IMR-90 (cell line): ENCODE results near the gene TALDO1. TPM values are rescaled to one million over a fixed set of nuclear protein-coding genes. Genes with fewer than 3 reads are reported as not detected.

Experiments
- ATAC-seq: fragments of 200-7000 bp; cut with Tn5 transposase; 2 replicates; pipeline ENCODE4 v1.9.1; 2020; ENCODE audit warnings: low read depth, mild to moderate bottlenecking, moderate library complexity
- BruUV-seq: library from RNA; stranded (reverse); fragments of 400-500 nt; replicated peaks from 2 replicates; lab custom pipeline; 2021; lab: Mats Ljungman, UMichigan
- CTCF ChIA-PET: fragments of 300-600 bp; formaldehyde crosslinking; extraction: SDS; loops from one replicate; lab custom pipeline; 2021; ENCODE audit warnings: antibody characterized with exemption; lab: Yijun Ruan, JAX
- POLR2A ChIA-PET: fragments of 300-600 bp; sonication (Branson Sonifier 250); formaldehyde crosslinking; loops from one replicate; lab custom pipeline; 2022; ENCODE audit warnings: antibody characterized with exemption; ENCODE audit not compliant: unreplicated experiment; lab: Charles Lee
- DNase-seq: peaks from one replicate; pipeline ENCODE4 v3.0.0; 2013
- H2AFZ ChIP-seq: replicated peaks from 2 replicates; pipeline ENCODE3; 2013; ENCODE audit warnings: low read length, mild to moderate bottlenecking; ENCODE audit not compliant: poor library complexity
- H2AK5ac ChIP-seq: 2 replicates; pipeline ENCODE4 v1.6.1; 2013; ENCODE audit warnings: low read depth, low read length, inconsistent platforms
- H2AK9ac ChIP-seq: replicated peaks from 2 replicates; pipeline ENCODE3; 2013; ENCODE audit warnings: mild to moderate bottlenecking, low read depth, low read length, moderate library complexity; ENCODE audit not compliant: poor library complexity
- H2BK120ac ChIP-seq: 2 replicates; pipeline ENCODE4 v1.6.1; 2013; ENCODE audit warnings: low read depth, low read length, inconsistent platforms
- H2BK15ac ChIP-seq: 3 replicates; pipeline ENCODE4 v1.6.1; 2013; ENCODE audit warnings: low read depth, low read length, inconsistent platforms
- H2BK20ac ChIP-seq: 2 replicates; pipeline ENCODE4 v1.6.1; 2013; ENCODE audit warnings: low read depth, mild to moderate bottlenecking, inconsistent platforms, low read length, moderate library complexity
- H2BK5ac ChIP-seq: 2 replicates; pipeline ENCODE4 v1.6.1; 2013; ENCODE audit warnings: mild to moderate bottlenecking, low read depth, low read length, inconsistent platforms; ENCODE audit not compliant: poor library complexity, severe bottlenecking
- H3K14ac ChIP-seq: replicated peaks from 2 replicates; pipeline ENCODE4 v1.6.1; 2013; ENCODE audit warnings: low read depth, low read length, inconsistent platforms
- H3K18ac ChIP-seq: 2 replicates; pipeline ENCODE4 v1.6.1; 2013; ENCODE audit warnings: low read depth, low read length, control low read depth
- H3K23ac ChIP-seq: 2 replicates; pipeline ENCODE4 v1.6.1; 2013; ENCODE audit warnings: low read depth, low read length, inconsistent platforms
- H3K27ac ChIP-seq: 2 replicates; pipeline ENCODE4 v1.5.1; 2013; ENCODE audit warnings: mild to moderate bottlenecking, control low read depth, low read length; ENCODE audit not compliant: insufficient read depth
- H3K27me3 ChIP-seq: 2 replicates; pipeline ENCODE4 v1.6.1; 2013; ENCODE audit warnings: low read length; ENCODE audit not compliant: control insufficient read depth, insufficient read depth
- H3K36me3 ChIP-seq: 2 replicates; pipeline ENCODE4 v1.6.1; 2013; ENCODE audit warnings: low read length, mixed read lengths; ENCODE audit not compliant: control insufficient read depth, insufficient read depth
- H3K4ac ChIP-seq: 2 replicates; pipeline ENCODE4 v1.6.1; 2013; ENCODE audit warnings: low read depth, low read length, inconsistent platforms
- H3K4me1 ChIP-seq: 2 replicates; pipeline ENCODE4 v1.6.1; 2013; ENCODE audit warnings: low read length, mixed read lengths; ENCODE audit not compliant: control insufficient read depth, insufficient read depth
- H3K4me2 ChIP-seq: 2 replicates; pipeline ENCODE4 v1.6.1; 2013; ENCODE audit warnings: low read depth, mild to moderate bottlenecking, control low read depth, low read length, moderate library complexity
- H3K4me3 ChIP-seq: 2 replicates; pipeline ENCODE4 v1.5.1; 2013; ENCODE audit warnings: low read depth, mild to moderate bottlenecking, control low read depth, low read length, moderate library complexity; ENCODE audit not compliant: insufficient read depth
- H3K56ac ChIP-seq: 2 replicates; pipeline ENCODE4 v1.6.1; 2013; ENCODE audit warnings: low read length, inconsistent platforms; ENCODE audit not compliant: insufficient read depth; ENCODE audit errors: extremely low read depth
- H3K79me1 ChIP-seq, 2 experiments: 2 replicates each; pipeline ENCODE4 v1.6.1; 2013; ENCODE audit warnings: low read length in 2 of 2, inconsistent platforms in 1 of 2, low read depth in 1 of 2
- H3K9ac ChIP-seq: 2 replicates; pipeline ENCODE4 v1.6.1; 2013; ENCODE audit warnings: low read depth, low read length, control low read depth
- H3K9me1 ChIP-seq: 2 replicates; pipeline ENCODE4 v1.6.1; 2013; ENCODE audit warnings: low read length, inconsistent platforms; ENCODE audit not compliant: insufficient read depth
- H3K9me3 ChIP-seq: 2 replicates; pipeline ENCODE4 v1.6.1; 2013; ENCODE audit warnings: low read length; ENCODE audit not compliant: control insufficient read depth, insufficient read depth
- H4K20me1 ChIP-seq: 2 replicates; pipeline ENCODE4 v1.6.1; 2013; ENCODE audit warnings: low read length, inconsistent platforms; ENCODE audit not compliant: insufficient read depth
- H4K5ac ChIP-seq: 2 replicates; pipeline ENCODE4 v1.6.1; 2013; ENCODE audit warnings: mild to moderate bottlenecking, low read depth, low read length, control low read depth
- H4K8ac ChIP-seq, 2 experiments: 2 replicates each; pipeline ENCODE4 v1.6.1; 2013; ENCODE audit warnings: low read depth in 2 of 2, low read length in 2 of 2, control low read depth in 1 of 2, inconsistent platforms in 1 of 2
- H4K91ac ChIP-seq: 2 replicates; pipeline ENCODE4 v1.6.1; 2013; ENCODE audit warnings: low read depth, low read length, inconsistent platforms; ENCODE audit not compliant: insufficient read depth
- MAFK ChIP-seq: IDR thresholded peaks from 2 replicates; pipeline ENCODE4 v1.6.1; 2012; ENCODE audit warnings: low read depth, low read length, improper control_type of control experiment
- MAZ ChIP-seq: IDR thresholded peaks from 2 replicates; pipeline ENCODE4 v1.6.1; 2012; ENCODE audit warnings: low read depth, mild to moderate bottlenecking, low read length, improper control_type of control experiment, moderate library complexity, borderline replicate concordance
- MXI1 ChIP-seq: IDR thresholded peaks from 2 replicates; pipeline ENCODE4 v1.6.1; 2012; ENCODE audit warnings: low read depth, mild to moderate bottlenecking, low read length, moderate library complexity, borderline replicate concordance
- NFE2L2 ChIP-seq: fragments of 150-350 bp; IDR thresholded peaks from 2 replicates; pipeline ENCODE4 v1.6.1; 2016; ENCODE audit warnings: low read depth, mild to moderate bottlenecking, low read length
- WGBS, 2 experiments: methylation state at CpG; one replicate each; pipeline versions ENCODE4 v1.1.5 to v1.1.7; 2013; ENCODE audit warnings: missing lambda C conversion rate in 2 of 2; ENCODE audit not compliant: insufficient read length in 1 of 2; ENCODE audit errors: extremely low coverage in 2 of 2; 5-methylcytosine and 5-hydroxymethylcytosine counted together
- dilution Hi-C: fragments of 300-500 bp; cut with HindIII; formaldehyde crosslinking; loops from one replicate; pipeline ENCODE4 v1.14.3; 2018; ENCODE audit warnings: low sequenced_read_pairs; ENCODE audit not compliant: unreplicated experiment
- in situ Hi-C: fragments of 300-500 bp; cut with MboI; formaldehyde crosslinking; loops from 3 replicates; pipeline ENCODE4 v1.14.3; 2019; ENCODE audit warnings: low sequenced_read_pairs, inconsistent platforms, mixed read lengths
- intact Hi-C: fragments of 100-400 bp; cut with micrococcal nuclease; formaldehyde crosslinking; loops from 2 replicates; pipeline ENCODE4 v1.10.0; 2022
- polyA plus RNA-seq, 3 experiments: library from polyadenylated mRNA; depleted of rRNA; stranded (reverse); fragments of >200 nt; gene quantifications; 2 replicates each; pipeline ENCODE4 v1.2.3, GENCODE V29; 2012; ENCODE audit warnings: low replicate concordance in 1 of 3
- total RNA-seq: library from RNA; depleted of rRNA; stranded (reverse); fragments of >200 nt; gene quantifications from 2 replicates; pipeline ENCODE4 v1.2.3, GENCODE V29; 2012
- TF ChIP-seq, protein P1 (sequence below): fragments of 150-350 bp; IDR thresholded peaks from 2 replicates; pipeline ENCODE4 v1.6.1; 2016; ENCODE audit warnings: low read depth, mild to moderate bottlenecking, low read length, moderate library complexity, borderline replicate concordance
- TF ChIP-seq, protein P2 (sequence below): conservative IDR thresholded peaks from 2 replicates; pipeline ENCODE4 v1.5.1; 2012; ENCODE audit warnings: mild to moderate bottlenecking, low read depth, low read length, improper control_type of control experiment
- TF ChIP-seq, protein P3 (sequence below): fragments of 150-350 bp; IDR thresholded peaks from 2 replicates; pipeline ENCODE4 v1.6.1; 2017; ENCODE audit warnings: mild to moderate bottlenecking, antibody characterized with exemption, low read length, low read depth

The TALDO1 gene
- total and polyA plus RNA-seq, 2 of the 4 experiments (the other 2 are of a cell fraction) = 147 to 210 TPM

DNA sequence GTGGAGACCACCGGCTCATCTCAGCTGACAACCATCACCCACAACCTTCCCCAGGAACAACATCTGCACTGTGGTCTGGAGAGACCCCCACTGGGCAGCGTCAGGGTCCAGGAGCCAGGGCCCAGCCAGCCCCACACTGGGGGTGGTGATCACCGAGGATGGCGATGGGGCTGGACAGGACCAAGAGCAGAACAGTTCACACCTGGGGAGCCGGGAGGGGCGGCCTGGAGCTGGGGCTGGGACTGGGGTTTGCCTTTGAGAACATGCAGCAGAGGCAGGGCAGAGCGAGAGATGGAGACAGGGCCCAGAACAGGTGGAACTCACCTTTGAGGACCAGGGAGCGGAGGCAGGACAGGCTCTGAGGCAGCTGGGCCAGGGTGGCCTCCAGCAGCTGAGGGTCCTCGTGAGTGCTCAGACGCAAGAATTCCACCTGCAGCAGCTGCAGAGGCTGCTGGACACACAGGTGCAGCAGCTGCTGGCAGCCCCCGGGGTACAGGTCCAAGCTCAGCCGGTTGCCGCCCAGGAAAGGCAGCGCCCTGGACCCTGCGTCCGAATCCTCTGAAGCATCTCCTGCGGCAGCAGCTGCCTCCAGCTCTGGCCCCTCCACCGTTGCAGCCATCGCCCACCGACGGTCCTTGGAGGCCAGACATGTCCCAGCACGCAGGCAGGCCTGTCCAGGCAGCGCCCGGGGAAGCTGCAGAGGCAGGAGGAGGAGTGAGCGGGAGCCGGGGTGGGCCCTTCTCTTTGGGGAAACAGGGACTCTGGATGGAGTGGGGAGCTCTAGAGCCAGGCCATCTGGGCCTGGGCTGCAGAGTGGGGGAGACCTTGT lies 56.7 kb downstream of the TALDO1 start (continued):
- TF ChIP-seq, protein P1, sequence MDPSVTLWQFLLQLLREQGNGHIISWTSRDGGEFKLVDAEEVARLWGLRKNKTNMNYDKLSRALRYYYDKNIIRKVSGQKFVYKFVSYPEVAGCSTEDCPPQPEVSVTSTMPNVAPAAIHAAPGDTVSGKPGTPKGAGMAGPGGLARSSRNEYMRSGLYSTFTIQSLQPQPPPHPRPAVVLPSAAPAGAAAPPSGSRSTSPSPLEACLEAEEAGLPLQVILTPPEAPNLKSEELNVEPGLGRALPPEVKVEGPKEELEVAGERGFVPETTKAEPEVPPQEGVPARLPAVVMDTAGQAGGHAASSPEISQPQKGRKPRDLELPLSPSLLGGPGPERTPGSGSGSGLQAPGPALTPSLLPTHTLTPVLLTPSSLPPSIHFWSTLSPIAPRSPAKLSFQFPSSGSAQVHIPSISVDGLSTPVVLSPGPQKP = no peak
- no peak for TF ChIP-seq MXI1

DNA sequence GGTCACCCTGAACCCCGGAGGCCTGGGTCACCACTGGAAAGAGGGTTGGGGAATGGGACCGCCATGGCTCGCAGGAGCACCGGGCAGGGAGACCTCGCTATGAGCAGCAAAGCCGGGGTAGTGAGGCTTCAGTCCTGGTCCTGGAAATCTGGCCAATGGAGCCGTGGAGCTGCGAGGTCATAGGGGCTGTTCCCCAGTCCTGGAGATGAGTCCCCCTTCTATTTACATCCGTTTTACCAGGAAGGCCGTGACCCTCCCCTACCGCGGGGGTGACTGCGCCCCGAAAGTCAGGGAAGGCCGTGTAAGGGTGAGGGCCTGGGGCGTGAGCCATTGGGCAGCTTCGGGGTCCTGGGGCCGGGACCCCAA lies 57.3 kb downstream of the TALDO1 start:
- H2BK15ac ChIP-seq = no peak overlapping the region
- CTCF ChIA-PET = no interaction called here
- peak overlapping the region; percentile 87 for H3K4ac ChIP-seq
- no peaks in the 10 kb centered on the region for H3K27me3 ChIP-seq
- intact Hi-C loops = no loop called here
- H2BK120ac ChIP-seq = peak overlapping the region; percentile 40
- H4K91ac ChIP-seq = peak overlapping the region; percentile 44; the same call in 1 of the 2 replicates
- WGBS, 2 experiments = 42% methylated on average over 5 of the region's 18 CpGs; no CpG with 5 or more reads in 1 of the 2 experiments
- peak overlapping the region; percentile 95 for H3K23ac ChIP-seq
- no peaks in the 10 kb centered on the region for H3K9me3 ChIP-seq
- dilution Hi-C loops = no loop called here
- peak overlapping the region; percentile 13; the same call in 1 of the 2 replicates for H3K56ac ChIP-seq
- peak overlapping the region; percentile 28 for H3K18ac ChIP-seq
- peak overlapping the region in 1 of 2 experiments; percentile 87; a peak in 2 of 4 replicates for H4K8ac ChIP-seq
- H2AK9ac ChIP-seq = peak overlapping the region; percentile 90
- peak overlapping the region; percentile 81 for H3K14ac ChIP-seq
- peaks cover 20% of the 10 kb centered on the region for H3K4me1 ChIP-seq
- H2AK5ac ChIP-seq = peak overlapping the region; percentile 94
- no peak for TF ChIP-seq MAFK
- TF ChIP-seq MAZ = no peak
- TF ChIP-seq, protein P2, sequence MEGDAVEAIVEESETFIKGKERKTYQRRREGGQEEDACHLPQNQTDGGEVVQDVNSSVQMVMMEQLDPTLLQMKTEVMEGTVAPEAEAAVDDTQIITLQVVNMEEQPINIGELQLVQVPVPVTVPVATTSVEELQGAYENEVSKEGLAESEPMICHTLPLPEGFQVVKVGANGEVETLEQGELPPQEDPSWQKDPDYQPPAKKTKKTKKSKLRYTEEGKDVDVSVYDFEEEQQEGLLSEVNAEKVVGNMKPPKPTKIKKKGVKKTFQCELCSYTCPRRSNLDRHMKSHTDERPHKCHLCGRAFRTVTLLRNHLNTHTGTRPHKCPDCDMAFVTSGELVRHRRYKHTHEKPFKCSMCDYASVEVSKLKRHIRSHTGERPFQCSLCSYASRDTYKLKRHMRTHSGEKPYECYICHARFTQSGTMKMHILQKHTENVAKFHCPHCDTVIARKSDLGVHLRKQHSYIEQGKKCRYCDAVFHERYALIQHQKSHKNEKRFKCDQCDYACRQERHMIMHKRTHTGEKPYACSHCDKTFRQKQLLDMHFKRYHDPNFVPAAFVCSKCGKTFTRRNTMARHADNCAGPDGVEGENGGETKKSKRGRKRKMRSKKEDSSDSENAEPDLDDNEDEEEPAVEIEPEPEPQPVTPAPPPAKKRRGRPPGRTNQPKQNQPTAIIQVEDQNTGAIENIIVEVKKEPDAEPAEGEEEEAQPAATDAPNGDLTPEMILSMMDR = no peak
- no peak for TF ChIP-seq NFE2L2
- TF ChIP-seq, protein P3, sequence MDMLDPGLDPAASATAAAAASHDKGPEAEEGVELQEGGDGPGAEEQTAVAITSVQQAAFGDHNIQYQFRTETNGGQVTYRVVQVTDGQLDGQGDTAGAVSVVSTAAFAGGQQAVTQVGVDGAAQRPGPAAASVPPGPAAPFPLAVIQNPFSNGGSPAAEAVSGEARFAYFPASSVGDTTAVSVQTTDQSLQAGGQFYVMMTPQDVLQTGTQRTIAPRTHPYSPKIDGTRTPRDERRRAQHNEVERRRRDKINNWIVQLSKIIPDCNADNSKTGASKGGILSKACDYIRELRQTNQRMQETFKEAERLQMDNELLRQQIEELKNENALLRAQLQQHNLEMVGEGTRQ = no peak
- TF ChIP-seq, protein P1 = no peak
- H3K27ac ChIP-seq = peak overlapping the region; percentile 66
- peaks cover 9 to 41% of the 10 kb centered on the region in 2 experiments; a peak in 3 of 4 replicates for H3K79me1 ChIP-seq
- H4K5ac ChIP-seq = peak overlapping the region; percentile 70
- BruUV-seq = no TSS peak
- H4K20me1 ChIP-seq = no peaks in the 10 kb centered on the region
- H2AFZ ChIP-seq = peak overlapping the region; percentile 79
- H3K9me1 ChIP-seq = no peaks in the 10 kb centered on the region
- no peak; the same call in 1 of the 2 replicates for ATAC-seq
- no peak for DNase-seq
- H2BK5ac ChIP-seq = peak overlapping the region; percentile 57
- peaks cover 21% of the 10 kb centered on the region for H3K36me3 ChIP-seq
- POLR2A ChIA-PET = interaction anchor here (1.6 kb wide), 1 partner anchor 15 kb away, joined by 4 read pairs; the partner anchor contains the start of gene PNPLA2
- H3K4me3 ChIP-seq = peak overlapping the region; percentile 49
- H2BK20ac ChIP-seq = 0 out of 2 replicates have a peak overlapping the region, but pooled peaks have one; percentile 7
- H3K4me2 ChIP-seq = peak overlapping the region; percentile 99
- in situ Hi-C loops = no loop called here
- peak overlapping the region; percentile 73 for H3K9ac ChIP-seq
